ENCODE results near the gene ART4. TPM values are rescaled to one million over a fixed set of nuclear protein-coding genes. Genes with fewer than 3 reads are reported as not detected.

ART4 gene
- total and polyA plus RNA-seq, 12 donors: 0.22 to 15.2 (median 4.7) TPM

GRCh38 chr12:14846876-14847580, 3.7 kb upstream of the ART4 start:
- no peak for TF ChIP-seq CTCF (IDR thresholded peaks at IDR 0.05)
- no peak for TF ChIP-seq POLR2A (IDR thresholded peaks at IDR 0.05)
- peak overlapping the region in 2 of 5 donors; percentile 39 to 60 for H3K27ac ChIP-seq
- H3K4me1 ChIP-seq (replicated peaks in 1 of 2): peaks cover 24 to 25% of the 10 kb centered on the region in 2 donors
- no peaks in the 10 kb centered on the region for H3K9me3 ChIP-seq (replicated peaks in 1 of 3)
- peak in 1 of 7 donors; percentile 28 for DNase-seq
- no peaks in the 10 kb centered on the region for H3K27me3 ChIP-seq
- H3K36me3 ChIP-seq (replicated peaks in 1 of 2): no peaks in the 10 kb centered on the region
- intact Hi-C loops (cut with DNase I): loop anchor here (5.0 to 10.0 kb wide), 2 partner anchors 148 to 150 kb away; no protein-coding TSS in a partner anchor
- 49 to 70% (median 62%) methylated on average over 4 of the region's 4 CpGs for WGBS, 4 donors
- H3K4me3 ChIP-seq: no peak overlapping the region

- 34 to 36% (median 34%) methylated on average over 3 of the region's 3 CpGs for WGBS, 4 donors
- Histone ChIP-seq H3K27me3 (no peaks in the 10 kb centered on the region), H3K4me1 (replicated peaks in 1 of 2) (peaks cover 33% of the 10 kb centered on the region in 2 donors), H3K9me3 (replicated peaks in 1 of 3) (no peaks in the 10 kb centered on the region), H3K4me3 (no peak overlapping the region), H3K36me3 (replicated peaks in 1 of 2) (no peaks in the 10 kb centered on the region), H3K27ac (peak overlapping the region in 2 of 5 donors; percentile 39 to 60)
- no peak for TF ChIP-seq CTCF (IDR thresholded peaks at IDR 0.05)
- no peak for TF ChIP-seq POLR2A (IDR thresholded peaks at IDR 0.05)
- intact Hi-C loops (cut with DNase I): loop anchor here (5.0 to 10.0 kb wide), 2 partner anchors 149 to 151 kb away; no protein-coding TSS in a partner anchor
- no peak for DNase-seq
These were observed 2.8 kb upstream of the ART4 start for GRCh38 chr12:14846042-14846587.

- H3K9me3 ChIP-seq (replicated peaks in 1 of 3): no peaks in the 10 kb centered on the region
- TF ChIP-seq POLR2A (IDR thresholded peaks at IDR 0.05) (no peak), CTCF (IDR thresholded peaks at IDR 0.05) (peak; percentile 60 to 93 (median 82))
- no peaks in the 10 kb centered on the region for H3K36me3 ChIP-seq (replicated peaks in 1 of 2)
- peak; percentile 41 to 84 (median 60) for DNase-seq
- H3K4me1 ChIP-seq (replicated peaks in 1 of 2): peaks cover 34 to 36% of the 10 kb centered on the region in 2 donors
- intact Hi-C loops (cut with DNase I): loop anchor here (5.0 to 10.0 kb wide), 2 partner anchors 149 to 152 kb away; no protein-coding TSS in a partner anchor
- no peaks in the 10 kb centered on the region for H3K27me3 ChIP-seq
- 6 to 11% (median 10%) methylated on average over 3 of the region's 3 CpGs for WGBS, 4 donors
- H3K27ac ChIP-seq: peak overlapping the region in 2 of 5 donors; percentile 39 to 60
- H3K4me3 ChIP-seq: no peak overlapping the region
These were observed 2.0 kb upstream of the ART4 start for GRCh38 chr12:14845350-14845750.

GRCh38 chr12:14844401-14844800, 1.1 kb upstream of the ART4 start:
- DNase-seq: no peak
- TF ChIP-seq CTCF (IDR thresholded peaks at IDR 0.05) (no peak), POLR2A (IDR thresholded peaks at IDR 0.05) (no peak)
- Histone ChIP-seq H3K27me3 (no peaks in the 10 kb centered on the region), H3K9me3 (replicated peaks in 1 of 3) (no peaks in the 10 kb centered on the region), H3K36me3 (replicated peaks in 1 of 2) (no peaks in the 10 kb centered on the region), H3K27ac (peak overlapping the region in 2 of 5 donors; percentile 6 to 10), H3K4me1 (replicated peaks in 1 of 2) (peaks cover 34 to 36% of the 10 kb centered on the region in 2 donors), H3K4me3 (no peak overlapping the region)
- intact Hi-C loops (cut with DNase I): loop anchor here in 1 of 2 donors (10.0 kb wide), 1 partner anchor 150 kb away; no protein-coding TSS in a partner anchor
